Measurements from ENCODE around the gene VWDE.

DNA sequence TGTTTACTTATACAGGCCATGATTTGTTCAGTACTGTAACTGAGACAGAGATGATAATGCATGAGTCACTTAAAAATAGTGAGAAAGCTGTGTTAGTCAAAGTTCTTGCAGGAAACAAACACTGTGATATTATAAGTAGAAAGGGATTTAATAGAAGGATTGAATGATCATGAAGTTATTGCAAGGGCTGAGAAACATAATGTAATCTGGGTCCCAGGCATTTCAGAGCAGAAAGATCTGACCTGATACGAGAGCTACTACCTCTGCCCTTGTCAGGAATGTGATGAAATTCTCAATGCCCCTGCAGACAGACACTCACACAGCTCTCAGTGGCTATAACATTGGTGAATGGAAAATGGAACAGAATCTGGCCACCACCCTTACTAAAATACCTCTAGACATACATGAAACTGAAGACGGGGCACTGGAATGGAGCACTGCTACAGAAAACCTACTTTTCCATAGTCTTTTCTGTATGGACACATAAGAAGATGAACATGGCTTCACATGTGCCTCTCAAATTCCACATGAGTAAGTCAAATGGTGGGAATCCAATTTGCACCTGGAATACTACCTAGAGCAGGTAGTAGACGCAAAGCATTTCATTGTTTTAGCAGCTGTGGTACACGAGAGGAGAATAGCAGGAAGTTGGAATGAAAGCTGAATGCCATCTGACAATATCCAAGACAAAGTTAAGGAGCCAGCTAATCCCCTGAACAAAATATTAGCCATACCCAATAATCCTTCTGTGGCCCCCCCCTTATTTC is 19.1 kb upstream of the VWDE start:
- TF ChIP-seq, protein P1, sequence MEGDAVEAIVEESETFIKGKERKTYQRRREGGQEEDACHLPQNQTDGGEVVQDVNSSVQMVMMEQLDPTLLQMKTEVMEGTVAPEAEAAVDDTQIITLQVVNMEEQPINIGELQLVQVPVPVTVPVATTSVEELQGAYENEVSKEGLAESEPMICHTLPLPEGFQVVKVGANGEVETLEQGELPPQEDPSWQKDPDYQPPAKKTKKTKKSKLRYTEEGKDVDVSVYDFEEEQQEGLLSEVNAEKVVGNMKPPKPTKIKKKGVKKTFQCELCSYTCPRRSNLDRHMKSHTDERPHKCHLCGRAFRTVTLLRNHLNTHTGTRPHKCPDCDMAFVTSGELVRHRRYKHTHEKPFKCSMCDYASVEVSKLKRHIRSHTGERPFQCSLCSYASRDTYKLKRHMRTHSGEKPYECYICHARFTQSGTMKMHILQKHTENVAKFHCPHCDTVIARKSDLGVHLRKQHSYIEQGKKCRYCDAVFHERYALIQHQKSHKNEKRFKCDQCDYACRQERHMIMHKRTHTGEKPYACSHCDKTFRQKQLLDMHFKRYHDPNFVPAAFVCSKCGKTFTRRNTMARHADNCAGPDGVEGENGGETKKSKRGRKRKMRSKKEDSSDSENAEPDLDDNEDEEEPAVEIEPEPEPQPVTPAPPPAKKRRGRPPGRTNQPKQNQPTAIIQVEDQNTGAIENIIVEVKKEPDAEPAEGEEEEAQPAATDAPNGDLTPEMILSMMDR (IDR thresholded peaks at IDR 0.05) = no peak
- no peak for TF ChIP-seq EZH2 (IDR thresholded peaks at IDR 0.05; ENCODE audit: borderline replicate concordance, insufficient read depth, low read depth, low read length, poor library complexity, severe bottlenecking)

Data from B cell (primary cell).